ENCODE data around the gene HIGD1A. TPM values are rescaled to one million over a fixed set of nuclear protein-coding genes. Genes with fewer than 3 reads are reported as not detected.

HIGD1A gene
- total and polyA plus RNA-seq, 10 of the 15 experiments (the other 5 are each of a cell fraction or from before 2014, with no cell fraction given): 73.9 to 487 (median 175) TPM

- SMC1A ChIA-PET (ENCODE audit: uncharacterized antibody, unreplicated experiment): no interaction called here
- Histone ChIP-seq H3K36me3 (ENCODE audit: control insufficient read depth in 2 of 2, insufficient read depth in 2 of 2, low read length in 1 of 2) (no peaks in the 10 kb centered on the region), H3K4me1 (ENCODE audit: control insufficient read depth, insufficient read depth, low read length) (no peaks in the 10 kb centered on the region), H4K20me1 (ENCODE audit: control insufficient read depth, insufficient read depth) (no peaks in the 10 kb centered on the region), H2AFZ (ENCODE audit: control insufficient read depth, low read depth, low read length) (no peak overlapping the region), H3K27ac (ENCODE audit: control insufficient read depth, insufficient read depth) (no peak overlapping the region), H3K4me2 (ENCODE audit: control insufficient read depth, insufficient read depth) (no peak overlapping the region), H3K4me3 (no peak overlapping the region), H3K9ac (ENCODE audit: control insufficient read depth, insufficient read depth, low read length) (no peak overlapping the region), H3K27me3 (replicated peaks in 1 of 2; ENCODE audit: control insufficient read depth in 2 of 2, insufficient read depth in 2 of 2, low read length in 1 of 2) (no peaks in the 10 kb centered on the region; a peak in 1 of 4 replicates), H3K79me2 (ENCODE audit: control insufficient read depth, insufficient read depth, low read length) (no peaks in the 10 kb centered on the region), H3K9me3 (replicated peaks; ENCODE audit: control insufficient read depth, insufficient read depth, low read length) (no peaks in the 10 kb centered on the region)
- WGBS (ENCODE audit: insufficient coverage, insufficient replicate concordance, low lambda C conversion rate, missing lambda C conversion rate): 45% methylated on average over 13 of the region's 13 CpGs
- in situ Hi-C loops (cut with MboI): no loop called here
- no peak for FAIRE-seq
- no peak for ATAC-seq
- RAD21 ChIA-PET (ENCODE audit: unreplicated experiment): interaction anchor here (0.6 kb wide), 1 partner anchor 130 kb away, joined by 3 read pairs; no protein-coding TSS in a partner anchor
- no TSS peak for BruUV-seq (replicated peaks)
- intact Hi-C loops (cut with micrococcal nuclease; ENCODE audit: unreplicated experiment): no loop called here
- DNase-seq (ENCODE audit: low read depth, low spot score): no peak
- POLR2A ChIA-PET: no interaction called here
- TF ChIP-seq, protein P1, sequence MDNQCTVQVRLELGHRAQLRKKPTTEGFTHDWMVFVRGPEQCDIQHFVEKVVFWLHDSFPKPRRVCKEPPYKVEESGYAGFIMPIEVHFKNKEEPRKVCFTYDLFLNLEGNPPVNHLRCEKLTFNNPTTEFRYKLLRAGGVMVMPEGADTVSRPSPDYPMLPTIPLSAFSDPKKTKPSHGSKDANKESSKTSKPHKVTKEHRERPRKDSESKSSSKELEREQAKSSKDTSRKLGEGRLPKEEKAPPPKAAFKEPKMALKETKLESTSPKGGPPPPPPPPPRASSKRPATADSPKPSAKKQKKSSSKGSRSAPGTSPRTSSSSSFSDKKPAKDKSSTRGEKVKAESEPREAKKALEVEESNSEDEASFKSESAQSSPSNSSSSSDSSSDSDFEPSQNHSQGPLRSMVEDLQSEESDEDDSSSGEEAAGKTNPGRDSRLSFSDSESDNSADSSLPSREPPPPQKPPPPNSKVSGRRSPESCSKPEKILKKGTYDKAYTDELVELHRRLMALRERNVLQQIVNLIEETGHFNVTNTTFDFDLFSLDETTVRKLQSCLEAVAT (IDR thresholded peaks at IDR 0.05): no peak
- peak; percentile 39; the same call in 1 of the 2 replicates for TF ChIP-seq TCF12 (IDR thresholded peaks at IDR 0.05; ENCODE audit: low read depth, low read length)
- CTCF ChIA-PET: no interaction called here
Measured at GRCh38 chr3:42733501-42734262, 70.6 kb downstream of the HIGD1A start.

Small RNAs within 50 kb of the gene (small RNA-seq; reads per million reads assigned to genes)
- gene CCDC13: not detected

Other genes starting within 250 kb of the HIGD1A start
Only the 7 nearest of the 11 such genes appear.
- 3.1 TPM in 2 replicates for gene ZBTB47, start 150.8 kb downstream of the HIGD1A start, total RNA-seq (2014; rRNA removed)
- gene ZBTB47, start 150.8 kb downstream of the HIGD1A start, total RNA-seq (2014; rRNA removed; fragmentation: Illumina TruSeq; extraction: Trizol): 1.0 TPM in 2 replicates
- 3.1 and 3.4 TPM in 2 replicates for gene ZBTB47, start 150.8 kb downstream of the HIGD1A start, total RNA-seq (2021)
- 0.37 and 0.92 TPM in 2 replicates for gene ZBTB47, start 150.8 kb downstream of the HIGD1A start, polyA plus RNA-seq (2011; rRNA removed)
- 0.49 and 1.1 TPM in 2 replicates for gene ZBTB47, start 150.8 kb downstream of the HIGD1A start, polyA plus RNA-seq (2014; fragmentation: Illumina TruSeq; extraction: Trizol)
- gene ZBTB47, start 150.8 kb downstream of the HIGD1A start, polyA plus RNA-seq (2014; fragmentation: Nextera tagmentation; extraction: Ambion mirVana): under 1 TPM in 1 of 2 experiments, not detected in 1; 0.04 TPM
- gene ZBTB47, start 150.8 kb downstream of the HIGD1A start, polyA plus RNA-seq (2014; rRNA removed): 2.0 and 2.3 TPM in 2 replicates
- under 1 TPM; 0.06 to 0.12 TPM for gene ZBTB47, start 150.8 kb downstream of the HIGD1A start, polyA plus RNA-seq (2016; fragmentation: Nextera tagmentation; extraction: Ambion mirVana)
- not detected in 2 replicates for gene KLHL40, start 119.0 kb downstream of the HIGD1A start, total RNA-seq (2014; rRNA removed)
- gene KLHL40, start 119.0 kb downstream of the HIGD1A start, total RNA-seq (2014; rRNA removed; fragmentation: Illumina TruSeq; extraction: Trizol): not detected in 2 replicates
- not detected in 2 replicates for gene KLHL40, start 119.0 kb downstream of the HIGD1A start, total RNA-seq (2021)
- gene KLHL40, start 119.0 kb downstream of the HIGD1A start, polyA plus RNA-seq (2011; rRNA removed): not detected in 2 replicates
- gene KLHL40, start 119.0 kb downstream of the HIGD1A start, polyA plus RNA-seq (2014; fragmentation: Illumina TruSeq; extraction: Trizol): not detected in 2 replicates
- not detected for gene KLHL40, start 119.0 kb downstream of the HIGD1A start, polyA plus RNA-seq (2014; fragmentation: Nextera tagmentation; extraction: Ambion mirVana)
- gene KLHL40, start 119.0 kb downstream of the HIGD1A start, polyA plus RNA-seq (2014; rRNA removed): not detected in 2 replicates
- gene KLHL40, start 119.0 kb downstream of the HIGD1A start, polyA plus RNA-seq (2016; fragmentation: Nextera tagmentation; extraction: Ambion mirVana): not detected
- gene HHATL, start 101.7 kb downstream of the HIGD1A start, total RNA-seq (2014; rRNA removed): not detected in 2 replicates
- gene HHATL, start 101.7 kb downstream of the HIGD1A start, total RNA-seq (2014; rRNA removed; fragmentation: Illumina TruSeq; extraction: Trizol): not detected in 2 replicates
- gene HHATL, start 101.7 kb downstream of the HIGD1A start, total RNA-seq (2021): not detected in 2 replicates
- gene HHATL, start 101.7 kb downstream of the HIGD1A start, polyA plus RNA-seq (2011; rRNA removed): not detected in 2 replicates
- not detected in 2 replicates for gene HHATL, start 101.7 kb downstream of the HIGD1A start, polyA plus RNA-seq (2014; fragmentation: Illumina TruSeq; extraction: Trizol)
- not detected for gene HHATL, start 101.7 kb downstream of the HIGD1A start, polyA plus RNA-seq (2014; fragmentation: Nextera tagmentation; extraction: Ambion mirVana)
- not detected in 2 replicates for gene HHATL, start 101.7 kb downstream of the HIGD1A start, polyA plus RNA-seq (2014; rRNA removed)
- not detected for gene HHATL, start 101.7 kb downstream of the HIGD1A start, polyA plus RNA-seq (2016; fragmentation: Nextera tagmentation; extraction: Ambion mirVana)
- gene CCDC13, start 31.2 kb downstream of the HIGD1A start, total RNA-seq (2014; rRNA removed): 0.33 TPM in 1 of 2 replicates, not detected in the other
- gene CCDC13, start 31.2 kb downstream of the HIGD1A start, total RNA-seq (2014; rRNA removed; fragmentation: Illumina TruSeq; extraction: Trizol): 0.13 TPM in 1 of 2 replicates, not detected in the other
- 0.16 TPM in 1 of 2 replicates, not detected in the other for gene CCDC13, start 31.2 kb downstream of the HIGD1A start, total RNA-seq (2021)
- 0.29 and 0.81 TPM in 2 replicates for gene CCDC13, start 31.2 kb downstream of the HIGD1A start, polyA plus RNA-seq (2011; rRNA removed)
- gene CCDC13, start 31.2 kb downstream of the HIGD1A start, polyA plus RNA-seq (2014; fragmentation: Illumina TruSeq; extraction: Trizol): 0.14 and 0.31 TPM in 2 replicates
- gene CCDC13, start 31.2 kb downstream of the HIGD1A start, polyA plus RNA-seq (2014; fragmentation: Nextera tagmentation; extraction: Ambion mirVana): under 1 TPM in 1 of 2 experiments, not detected in 1; 0.35 TPM
- 0.69 and 0.81 TPM in 2 replicates for gene CCDC13, start 31.2 kb downstream of the HIGD1A start, polyA plus RNA-seq (2014; rRNA removed)
- gene CCDC13, start 31.2 kb downstream of the HIGD1A start, polyA plus RNA-seq (2016; fragmentation: Nextera tagmentation; extraction: Ambion mirVana): under 1 TPM in 1 of 2 experiments, not detected in 1; 0.19 TPM
- 0.05 TPM in 1 of 2 replicates, not detected in the other for gene ACKR2, start 5.0 kb upstream of the HIGD1A start, total RNA-seq (2014; rRNA removed)
- gene ACKR2, start 5.0 kb upstream of the HIGD1A start, total RNA-seq (2014; rRNA removed; fragmentation: Illumina TruSeq; extraction: Trizol): 0.18 TPM in 1 of 2 replicates, not detected in the other
- 0.36 and 0.82 TPM in 2 replicates for gene ACKR2, start 5.0 kb upstream of the HIGD1A start, total RNA-seq (2021)
- gene ACKR2, start 5.0 kb upstream of the HIGD1A start, polyA plus RNA-seq (2011; rRNA removed): 0.13 and 0.35 TPM in 2 replicates
- 0.28 and 0.36 TPM in 2 replicates for gene ACKR2, start 5.0 kb upstream of the HIGD1A start, polyA plus RNA-seq (2014; fragmentation: Illumina TruSeq; extraction: Trizol)
- under 1 TPM; 0.05 TPM for gene ACKR2, start 5.0 kb upstream of the HIGD1A start, polyA plus RNA-seq (2014; fragmentation: Nextera tagmentation; extraction: Ambion mirVana)
- 0.10 and 0.91 TPM in 2 replicates for gene ACKR2, start 5.0 kb upstream of the HIGD1A start, polyA plus RNA-seq (2014; rRNA removed)
- gene ACKR2, start 5.0 kb upstream of the HIGD1A start, polyA plus RNA-seq (2016; fragmentation: Nextera tagmentation; extraction: Ambion mirVana): under 1 TPM in 1 of 2 experiments, not detected in 1; 0.17 TPM
- not detected in 2 replicates for gene CYP8B1, start 71.4 kb upstream of the HIGD1A start, total RNA-seq (2014; rRNA removed)
- gene CYP8B1, start 71.4 kb upstream of the HIGD1A start, total RNA-seq (2014; rRNA removed; fragmentation: Illumina TruSeq; extraction: Trizol): not detected in 2 replicates
- gene CYP8B1, start 71.4 kb upstream of the HIGD1A start, total RNA-seq (2021): 0.08 and 0.24 TPM in 2 replicates
- not detected in 2 replicates for gene CYP8B1, start 71.4 kb upstream of the HIGD1A start, polyA plus RNA-seq (2011; rRNA removed)
- gene CYP8B1, start 71.4 kb upstream of the HIGD1A start, polyA plus RNA-seq (2014; fragmentation: Illumina TruSeq; extraction: Trizol): not detected in 2 replicates
- not detected for gene CYP8B1, start 71.4 kb upstream of the HIGD1A start, polyA plus RNA-seq (2014; fragmentation: Nextera tagmentation; extraction: Ambion mirVana)
- gene CYP8B1, start 71.4 kb upstream of the HIGD1A start, polyA plus RNA-seq (2014; rRNA removed): not detected in 2 replicates
- gene CYP8B1, start 71.4 kb upstream of the HIGD1A start, polyA plus RNA-seq (2016; fragmentation: Nextera tagmentation; extraction: Ambion mirVana): not detected
- gene ZNF662, start 101.7 kb upstream of the HIGD1A start, total RNA-seq (2014; rRNA removed): not detected in 2 replicates
- not detected in 2 replicates for gene ZNF662, start 101.7 kb upstream of the HIGD1A start, total RNA-seq (2014; rRNA removed; fragmentation: Illumina TruSeq; extraction: Trizol)
- gene ZNF662, start 101.7 kb upstream of the HIGD1A start, total RNA-seq (2021): 0.05 TPM in 1 of 2 replicates, not detected in the other
- gene ZNF662, start 101.7 kb upstream of the HIGD1A start, polyA plus RNA-seq (2011; rRNA removed): 0.03 TPM in 1 of 2 replicates, not detected in the other
- gene ZNF662, start 101.7 kb upstream of the HIGD1A start, polyA plus RNA-seq (2014; fragmentation: Illumina TruSeq; extraction: Trizol): not detected in 2 replicates
- not detected for gene ZNF662, start 101.7 kb upstream of the HIGD1A start, polyA plus RNA-seq (2014; fragmentation: Nextera tagmentation; extraction: Ambion mirVana)
- not detected in 2 replicates for gene ZNF662, start 101.7 kb upstream of the HIGD1A start, polyA plus RNA-seq (2014; rRNA removed)
- gene ZNF662, start 101.7 kb upstream of the HIGD1A start, polyA plus RNA-seq (2016; fragmentation: Nextera tagmentation; extraction: Ambion mirVana): not detected

All from GM12878 (cell line).